ENCODE measurements around the gene OSCP1. TPM values are rescaled to one million over a fixed set of nuclear protein-coding genes. Genes with fewer than 3 reads are reported as not detected.

Gene OSCP1
- polyA plus RNA-seq, 1 of the 3 experiments (the other 2 are of a cell fraction) = 11.9 TPM

GRCh38 chr1:36464605-36465393, 14.5 kb upstream of the OSCP1 start:
- no peak for TF ChIP-seq JUND (IDR thresholded peaks at IDR 0.05)
- TF ChIP-seq NFIC (IDR thresholded peaks at IDR 0.05; ENCODE audit: borderline replicate concordance) = no peak
- TF ChIP-seq FOXJ3 (CRISPR knock-in tag; IDR thresholded peaks at IDR 0.05) = 0 out of 2 replicates have a peak, but pooled peaks have one; percentile 10
- no peak for TF ChIP-seq GABPA (IDR thresholded peaks at IDR 0.05; ENCODE audit: low read depth)
- TF ChIP-seq RFX5 (IDR thresholded peaks at IDR 0.05; ENCODE audit: low read length) = no peak; the same call in 1 of the 2 replicates
- no peak for TF ChIP-seq CHD2 (IDR thresholded peaks at IDR 0.05; ENCODE audit: low read length, partially characterized antibody)
- H2AFZ ChIP-seq (ENCODE audit: low read depth) = peak overlapping the region; percentile 95
- H3K4me1 ChIP-seq (ENCODE audit: control insufficient read depth in 1 of 2, insufficient read depth in 2 of 2, low read depth in 1 of 2, low read length in 1 of 2) = peaks cover 0 to 10% of the 10 kb centered on the region in 2 experiments; a peak in 2 of 4 replicates
- peaks cover 10 to 22% of the 10 kb centered on the region in 2 experiments for H3K36me3 ChIP-seq (replicated peaks in 1 of 2; ENCODE audit: control insufficient read depth in 1 of 2, insufficient read depth in 2 of 2, low read length in 1 of 2)
- H3K4me3 ChIP-seq (ENCODE audit: low read depth in 2 of 2, low read length in 1 of 2) = peak overlapping the region; percentile 91 to 98
- no peaks in the 10 kb centered on the region for H4K20me1 ChIP-seq (ENCODE audit: insufficient read depth)
- peak overlapping the region; percentile 70 to 89 for H3K27ac ChIP-seq (ENCODE audit: low read depth in 2 of 2, low read length in 1 of 2)
- DNase-seq = no peak
- H3K9me3 ChIP-seq = no peaks in the 10 kb centered on the region
- H3K9me2 ChIP-seq = no peaks in the 10 kb centered on the region
- peak overlapping the region; percentile 96 for H3K4me2 ChIP-seq
- peaks cover 15% of the 10 kb centered on the region for H3K79me2 ChIP-seq (ENCODE audit: insufficient read depth)
- WGBS (ENCODE audit: low lambda C conversion rate) = 55% methylated on average over 11 of the region's 13 CpGs
- H3K27me3 ChIP-seq (ENCODE audit: insufficient read depth) = no peaks in the 10 kb centered on the region
- H3F3A ChIP-seq (replicated peaks; ENCODE audit: insufficient read depth) = peaks cover 2% of the 10 kb centered on the region
- ChIA-PET POLR2A (interaction anchor here (1.0 to 2.4 kb wide), 2 partner anchors 10 to 15 kb away, joined by 8 to 22 read pairs; partner anchors contain the start of gene OSCP1), CTCF (interaction anchor here (1.0 to 1.4 kb wide), 2 partner anchors 11 to 52 kb away, joined by 3 to 4 read pairs; no protein-coding TSS in a partner anchor)
- H3K9ac ChIP-seq = peak overlapping the region; percentile 93; the same call in 1 of the 2 replicates

- Histone ChIP-seq H2AFZ (ENCODE audit: low read depth) (peak within 1 kb of the TSS; percentile 95), H3K9ac (peak within 1 kb of the TSS; percentile 93), H3K9me2 (no peaks in the 10 kb centered on the region), H3K27me3 (ENCODE audit: insufficient read depth) (no peaks in the 10 kb centered on the region), H3F3A (replicated peaks; ENCODE audit: insufficient read depth) (no peaks in the 10 kb centered on the region), H3K27ac (ENCODE audit: low read depth in 2 of 2, low read length in 1 of 2) (peak within 1 kb of the TSS; percentile 70 to 89), H4K20me1 (ENCODE audit: insufficient read depth) (no peaks in the 10 kb centered on the region), H3K9me3 (no peaks in the 10 kb centered on the region), H3K4me1 (ENCODE audit: control insufficient read depth in 1 of 2, insufficient read depth in 2 of 2, low read depth in 1 of 2, low read length in 1 of 2) (peaks cover 0 to 10% of the 10 kb centered on the region in 2 experiments; a peak in 2 of 4 replicates), H3K4me2 (peak within 1 kb of the TSS; percentile 96), H3K36me3 (replicated peaks in 1 of 2; ENCODE audit: control insufficient read depth in 1 of 2, insufficient read depth in 2 of 2, low read length in 1 of 2) (peaks cover 14 to 29% of the 10 kb centered on the region in 2 experiments), H3K4me3 (ENCODE audit: low read depth in 2 of 2, low read length in 1 of 2) (peak within 1 kb of the TSS; percentile 91 to 98), H3K79me2 (ENCODE audit: insufficient read depth) (peaks cover 15% of the 10 kb centered on the region)
- peak; percentile 96 for DNase-seq
- WGBS (ENCODE audit: low lambda C conversion rate) = under 1% methylated on average over 57 of the region's 65 CpGs
- ChIA-PET POLR2A (interaction anchor here (1.0 to 2.4 kb wide), 3 partner anchors 10 to 14 kb away, joined by 4 to 22 read pairs (median 8); partner anchors contain the start of gene OSCP1), CTCF (interaction anchor here (1.0 to 1.4 kb wide), 2 partner anchors 12 to 52 kb away, joined by 3 to 4 read pairs; no protein-coding TSS in a partner anchor)
- TF ChIP-seq RAD21 (IDR thresholded peaks at IDR 0.05; ENCODE audit: low read length) (no peak), TEAD4 (IDR thresholded peaks at IDR 0.05; ENCODE audit: borderline replicate concordance, insufficient read depth) (no peak), TAF1 (IDR thresholded peaks at IDR 0.05; ENCODE audit: borderline replicate concordance, low read depth, low read length) (peak; percentile 60; the same call in 1 of the 2 replicates), NFIC (IDR thresholded peaks at IDR 0.05; ENCODE audit: borderline replicate concordance) (no peak), CTCF (IDR thresholded peaks at IDR 0.05) (no peak), REST (IDR thresholded peaks at IDR 0.05; ENCODE audit: low read depth, low read length) (peak; percentile 75), CHD2 (IDR thresholded peaks at IDR 0.05; ENCODE audit: low read length, partially characterized antibody) (peak; percentile 89), MEF2A (IDR thresholded peaks at IDR 0.05; ENCODE audit: borderline replicate concordance, low read depth) (no peak), TCF12 (IDR thresholded peaks at IDR 0.05) (no peak), RCOR1 (IDR thresholded peaks at IDR 0.05; ENCODE audit: low read length) (peak; percentile 40; the same call in 1 of the 2 replicates), RFX5 (IDR thresholded peaks at IDR 0.05; ENCODE audit: low read length) (no peak), USF2 (IDR thresholded peaks at IDR 0.05; ENCODE audit: borderline replicate concordance, low read depth, low read length) (peak; percentile 42; the same call in 1 of the 2 replicates), SMC3 (IDR thresholded peaks at IDR 0.05; ENCODE audit: low read depth, low read length) (no peak)
- TF ChIP-seq, protein P1, sequence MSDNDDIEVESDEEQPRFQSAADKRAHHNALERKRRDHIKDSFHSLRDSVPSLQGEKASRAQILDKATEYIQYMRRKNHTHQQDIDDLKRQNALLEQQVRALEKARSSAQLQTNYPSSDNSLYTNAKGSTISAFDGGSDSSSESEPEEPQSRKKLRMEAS (IDR thresholded peaks at IDR 0.05; ENCODE audit: low read depth) = peak; percentile 90
Measured at GRCh38 chr1:36463803-36464604, 13.8 kb upstream of the OSCP1 start, which contains the start of gene MRPS15. Gene MRPS15, minus strand, starts transcription at chr1:36464384. Its CDS starts 109 bp downstream, at chr1:36464275.

Measured in SK-N-SH (cell line).